HepG2 (cell line): Measurements from ENCODE around the gene SLC25A45. TPM values are rescaled to one million over a fixed set of nuclear protein-coding genes. Genes with fewer than 3 reads are reported as not detected.

Source experiments
- CEBPG ChIP-seq: IDR thresholded peaks from 2 replicates; pipeline ENCODE4 v1.6.1; 2016
- FOXA3 ChIP-seq: IDR thresholded peaks from 2 replicates; pipeline ENCODE4 v1.6.1; 2016; ENCODE audit warnings: missing genetic modification reagents, missing compliant biosample characterization
- FOXK1 ChIP-seq: sonication (generic); formaldehyde crosslinking; IDR thresholded peaks from 2 replicates; pipeline ENCODE4 v1.4.0; 2020; ENCODE audit warnings: low read depth, missing genetic modification reagents, borderline replicate concordance
- GATAD2A ChIP-seq: IDR thresholded peaks from 2 replicates; pipeline ENCODE4 v1.6.1; 2016
- KDM2A ChIP-seq: sonication (generic); formaldehyde crosslinking; IDR thresholded peaks from 2 replicates; pipeline ENCODE4 v1.4.0; 2020; ENCODE audit warnings: low read depth, missing genetic modification reagents, borderline replicate concordance
- KLF9 ChIP-seq: IDR thresholded peaks from 2 replicates; pipeline ENCODE4 v1.6.1; 2016; ENCODE audit warnings: low read depth
- PAX8 ChIP-seq: sonication (generic); formaldehyde crosslinking; IDR thresholded peaks from 2 replicates; pipeline ENCODE4 v1.8.0; 2022; ENCODE audit warnings: mild to moderate bottlenecking, missing genetic modification reagents, borderline replicate concordance
- PHF5A ChIP-seq: IDR thresholded peaks from one replicate; pipeline ENCODE4 v1.6.1; 2018; ENCODE audit warnings: low read depth, missing genetic modification reagents; ENCODE audit not compliant: unreplicated experiment
- RARA ChIP-seq: IDR thresholded peaks from 2 replicates; pipeline ENCODE4 v1.6.1; 2016; ENCODE audit warnings: missing genetic modification reagents, missing compliant biosample characterization
- THAP9 ChIP-seq: sonication (generic); formaldehyde crosslinking; IDR thresholded peaks from 2 replicates; pipeline ENCODE4; 2020; ENCODE audit warnings: missing genetic modification reagents, mild to moderate bottlenecking, borderline replicate concordance
- TOPORS ChIP-seq: sonication (generic); formaldehyde crosslinking; IDR thresholded peaks from 2 replicates; pipeline ENCODE4 v1.8.0; 2023; ENCODE audit warnings: mild to moderate bottlenecking, missing genetic modification reagents
- ZFP62 ChIP-seq: sonication (generic); formaldehyde crosslinking; IDR thresholded peaks from 2 replicates; pipeline ENCODE4 v1.4.0; 2020; ENCODE audit warnings: missing genetic modification reagents
- ZNF121 ChIP-seq: sonication (generic); formaldehyde crosslinking; IDR thresholded peaks from 2 replicates; pipeline ENCODE4 v1.5.0; 2020; ENCODE audit warnings: mild to moderate bottlenecking, missing genetic modification reagents
- ZNF296 ChIP-seq: sonication (generic); formaldehyde crosslinking; conservative IDR thresholded peaks from 2 replicates; pipeline ENCODE4 v1.5.0; 2020; ENCODE audit warnings: mild to moderate bottlenecking, missing genetic modification reagents
- ZNF3 ChIP-seq: IDR thresholded peaks from 2 replicates; pipeline ENCODE4 v1.7.0; 2017; ENCODE audit warnings: inconsistent platforms
- ZNF337 ChIP-seq: sonication (generic); formaldehyde crosslinking; IDR thresholded peaks from 2 replicates; pipeline ENCODE4 v1.5.1; 2020; ENCODE audit warnings: missing genetic modification reagents, low read depth, mild to moderate bottlenecking, borderline replicate concordance
- ZNF496 ChIP-seq: sonication (generic); formaldehyde crosslinking; IDR thresholded peaks from 2 replicates; pipeline ENCODE4 v1.8.1; 2023; ENCODE audit warnings: mild to moderate bottlenecking, moderate library complexity, missing genetic modification reagents; ENCODE audit not compliant: insufficient replicate concordance
- ZNF614 ChIP-seq: IDR thresholded peaks from 2 replicates; pipeline ENCODE4 v1.6.1; 2018; ENCODE audit warnings: missing biosample characterization, missing genetic modification reagents, inconsistent platforms, borderline replicate concordance
- ZNF644 ChIP-seq: IDR thresholded peaks from 2 replicates; pipeline ENCODE4 v1.6.1; 2016; ENCODE audit warnings: low read depth
- polyA plus RNA-seq, 8 experiments: library from polyadenylated mRNA; depleted of rRNA in 3 of 8; stranded (reverse) in 7 of 8; unstranded in 1 of 8; fragments of >200 nt; fragmentation: Illumina TruSeq in 4 of 8; extraction: Trizol in 4 of 8; gene quantifications; 2 replicates each; pipeline versions ENCODE4 v1.2.1 to v1.2.3, GENCODE V29; 2011 to 2016; ENCODE audit warnings: low read depth in 4 of 8, missing spikeins in 1 of 8, mixed read lengths in 1 of 8; ENCODE audit not compliant: insufficient read depth in 1 of 8
- total RNA-seq, 5 experiments: library from RNA; depleted of rRNA; stranded (reverse); fragments of >200 nt; fragmentation: Illumina TruSeq; extraction: Trizol; gene quantifications; 2 replicates each; pipeline ENCODE4 v1.2.3, GENCODE V29; 2016; ENCODE audit warnings: low read depth in 1 of 5
- TF ChIP-seq, protein P1 (sequence below): sonication (generic); formaldehyde crosslinking; IDR thresholded peaks from 2 replicates; pipeline ENCODE4 v1.5.1; 2020; ENCODE audit warnings: missing genetic modification reagents, mild to moderate bottlenecking, borderline replicate concordance
- TF ChIP-seq, protein P2 (sequence below): sonication (generic); formaldehyde crosslinking; conservative IDR thresholded peaks from 2 replicates; pipeline ENCODE4 v1.8.0; 2022; ENCODE audit warnings: missing genetic modification reagents

Gene SLC25A45
- total and polyA plus RNA-seq, 2 of the 13 experiments (the other 11 are each of a cell fraction or from before 2014, with no cell fraction given) = 1.2 to 3.4 TPM

GRCh38 chr11:65383778-65384177 is 1.3 kb upstream of the SLC25A45 start (continued):
- no peak for TF ChIP-seq PHF5A
- TF ChIP-seq ZNF121 (CRISPR knock-in tag) = 0 out of 2 replicates have a peak, but pooled peaks have one; percentile 6
- TF ChIP-seq ZNF644 = peak; percentile 69; the same call in 1 of the 2 replicates
- TF ChIP-seq ZNF337 (CRISPR knock-in tag) = no peak
- peak; percentile 50; the same call in 1 of the 2 replicates for TF ChIP-seq ZNF614 (CRISPR knock-in tag)
- no peak for TF ChIP-seq ZNF496 (CRISPR knock-in tag)
- no peak for TF ChIP-seq ZFP62
- TF ChIP-seq TOPORS = no peak
- no peak for TF ChIP-seq KLF9 (CRISPR knock-in tag)
- peak; percentile 24; the same call in 1 of the 2 replicates for TF ChIP-seq FOXA3 (CRISPR knock-in tag)
- TF ChIP-seq THAP9 (CRISPR knock-in tag) = no peak
- peak; percentile 95 for TF ChIP-seq CEBPG (CRISPR knock-in tag)
- peak; percentile 85 for TF ChIP-seq GATAD2A (CRISPR knock-in tag)
- TF ChIP-seq, protein P1, sequence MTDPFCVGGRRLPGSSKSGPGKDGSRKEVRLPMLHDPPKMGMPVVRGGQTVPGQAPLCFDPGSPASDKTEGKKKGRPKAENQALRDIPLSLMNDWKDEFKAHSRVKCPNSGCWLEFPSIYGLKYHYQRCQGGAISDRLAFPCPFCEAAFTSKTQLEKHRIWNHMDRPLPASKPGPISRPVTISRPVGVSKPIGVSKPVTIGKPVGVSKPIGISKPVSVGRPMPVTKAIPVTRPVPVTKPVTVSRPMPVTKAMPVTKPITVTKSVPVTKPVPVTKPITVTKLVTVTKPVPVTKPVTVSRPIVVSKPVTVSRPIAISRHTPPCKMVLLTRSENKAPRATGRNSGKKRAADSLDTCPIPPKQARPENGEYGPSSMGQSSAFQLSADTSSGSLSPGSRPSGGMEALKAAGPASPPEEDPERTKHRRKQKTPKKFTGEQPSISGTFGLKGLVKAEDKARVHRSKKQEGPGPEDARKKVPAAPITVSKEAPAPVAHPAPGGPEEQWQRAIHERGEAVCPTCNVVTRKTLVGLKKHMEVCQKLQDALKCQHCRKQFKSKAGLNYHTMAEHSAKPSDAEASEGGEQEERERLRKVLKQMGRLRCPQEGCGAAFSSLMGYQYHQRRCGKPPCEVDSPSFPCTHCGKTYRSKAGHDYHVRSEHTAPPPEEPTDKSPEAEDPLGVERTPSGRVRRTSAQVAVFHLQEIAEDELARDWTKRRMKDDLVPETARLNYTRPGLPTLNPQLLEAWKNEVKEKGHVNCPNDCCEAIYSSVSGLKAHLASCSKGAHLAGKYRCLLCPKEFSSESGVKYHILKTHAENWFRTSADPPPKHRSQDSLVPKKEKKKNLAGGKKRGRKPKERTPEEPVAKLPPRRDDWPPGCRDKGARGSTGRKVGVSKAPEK = no peak
- TF ChIP-seq ZNF3 (CRISPR knock-in tag) = 0 out of 2 replicates have a peak, but pooled peaks have one; percentile 40
- TF ChIP-seq FOXK1 (CRISPR knock-in tag) = peak; percentile 51; the same call in 1 of the 2 replicates
- TF ChIP-seq, protein P2, sequence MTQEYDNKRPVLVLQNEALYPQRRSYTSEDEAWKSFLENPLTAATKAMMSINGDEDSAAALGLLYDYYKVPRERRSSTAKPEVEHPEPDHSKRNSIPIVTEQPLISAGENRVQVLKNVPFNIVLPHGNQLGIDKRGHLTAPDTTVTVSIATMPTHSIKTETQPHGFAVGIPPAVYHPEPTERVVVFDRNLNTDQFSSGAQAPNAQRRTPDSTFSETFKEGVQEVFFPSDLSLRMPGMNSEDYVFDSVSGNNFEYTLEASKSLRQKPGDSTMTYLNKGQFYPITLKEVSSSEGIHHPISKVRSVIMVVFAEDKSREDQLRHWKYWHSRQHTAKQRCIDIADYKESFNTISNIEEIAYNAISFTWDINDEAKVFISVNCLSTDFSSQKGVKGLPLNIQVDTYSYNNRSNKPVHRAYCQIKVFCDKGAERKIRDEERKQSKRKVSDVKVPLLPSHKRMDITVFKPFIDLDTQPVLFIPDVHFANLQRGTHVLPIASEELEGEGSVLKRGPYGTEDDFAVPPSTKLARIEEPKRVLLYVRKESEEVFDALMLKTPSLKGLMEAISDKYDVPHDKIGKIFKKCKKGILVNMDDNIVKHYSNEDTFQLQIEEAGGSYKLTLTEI (CRISPR knock-in tag) = no peak
- no peak for TF ChIP-seq ZNF296 (CRISPR knock-in tag)
- TF ChIP-seq PAX8 = no peak
- TF ChIP-seq KDM2A (CRISPR knock-in tag) = no peak
- peak; percentile 53; the same call in 1 of the 2 replicates for TF ChIP-seq RARA
